Activated T-cell treated with anti-CD3 and anti-CD28 coated beads, Interleukin-2, amount 50 U/mL, for 72 hours (primary cell): ENCODE data around the gene PEX14. TPM values are rescaled to one million over a fixed set of nuclear protein-coding genes. Genes with fewer than 3 reads are reported as not detected.
A peak's percentile ranks its signal among the peaks of the same experiment; 100 is the strongest.

Source experiments
- ATAC-seq, 2 donors: fragments of 150-1000 bp; cut with Tn5 transposase; replicated peaks in 1 of 2; 2 replicates each; pipeline ENCODE4 v1.10.0; 2021; ENCODE audit warnings: moderate library complexity in 2 of 2, mild to moderate bottlenecking in 1 of 2
- DNase-seq, 2 donors: peaks; one replicate each; pipeline ENCODE4 v3.0.0; 2021 to 2022; ENCODE audit warnings: mixed read lengths in 1 of 2
- H3K27ac Mint-ChIP-seq: one replicate; pipeline ENCODE4 v1.8.0; 2022; ENCODE audit warnings: mild to moderate bottlenecking, moderate library complexity, mixed read lengths
- H3K27me3 Mint-ChIP-seq: one replicate; pipeline ENCODE4 v1.8.0; 2022; ENCODE audit warnings: low read depth, mixed read lengths
- H3K36me3 Mint-ChIP-seq, 2 donors: one replicate each; pipeline ENCODE4 v1.8.0; 2022; ENCODE audit warnings: mixed read lengths in 2 of 2, mild to moderate bottlenecking in 1 of 2; ENCODE audit not compliant: insufficient read depth in 2 of 2
- H3K4me1 Mint-ChIP-seq: one replicate; pipeline ENCODE4 v1.8.0; 2022; ENCODE audit warnings: low read depth, mixed read lengths
- H3K4me3 Mint-ChIP-seq, 2 donors: one replicate each; pipeline ENCODE4 v1.8.0; 2022; ENCODE audit warnings: mild to moderate bottlenecking in 2 of 2, mixed read lengths in 2 of 2, moderate library complexity in 2 of 2
- H3K9me3 Mint-ChIP-seq, 2 donors: one replicate each; pipeline ENCODE4 v1.8.0; 2022; ENCODE audit warnings: mixed read lengths in 2 of 2
- total RNA-seq, 2 donors: library from RNA; stranded (reverse); gene quantifications; one replicate each; pipeline ENCODE4 v1.2.3, GENCODE V29; 2022

The PEX14 gene
- total RNA-seq, 2 donors from 2014 or later = 25.7 to 30.2 TPM

DNA sequence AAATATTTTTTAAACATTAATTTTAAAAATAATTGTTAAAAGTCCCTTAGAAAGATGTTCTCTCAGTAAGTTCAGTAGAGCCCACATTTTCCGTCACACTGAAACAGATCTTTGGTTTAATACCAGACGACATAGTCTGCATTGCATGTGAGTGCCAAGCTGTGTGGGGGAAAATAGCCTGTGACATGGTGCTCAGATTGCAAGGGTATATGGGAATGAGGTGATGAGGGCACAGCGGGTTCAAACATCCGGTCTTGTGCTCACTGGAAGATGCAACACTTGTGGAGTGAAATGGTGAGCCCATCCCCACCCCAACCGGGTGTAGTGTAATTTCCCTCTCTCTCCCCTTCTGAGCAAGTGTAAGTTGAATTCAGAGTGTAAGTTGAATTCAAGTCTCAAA, 114.3 kb downstream of the PEX14 start:
- H3K4me1 Mint-ChIP-seq = no peaks in the 10 kb centered on the region
- DNase-seq (no peak), ATAC-seq (no peak)
- H3K4me3 Mint-ChIP-seq = no peak overlapping the region
- no peak overlapping the region for H3K27ac Mint-ChIP-seq
- no peaks in the 10 kb centered on the region for H3K36me3 Mint-ChIP-seq
- H3K9me3 Mint-ChIP-seq = no peaks in the 10 kb centered on the region
- H3K27me3 Mint-ChIP-seq = no peaks in the 10 kb centered on the region

DNA sequence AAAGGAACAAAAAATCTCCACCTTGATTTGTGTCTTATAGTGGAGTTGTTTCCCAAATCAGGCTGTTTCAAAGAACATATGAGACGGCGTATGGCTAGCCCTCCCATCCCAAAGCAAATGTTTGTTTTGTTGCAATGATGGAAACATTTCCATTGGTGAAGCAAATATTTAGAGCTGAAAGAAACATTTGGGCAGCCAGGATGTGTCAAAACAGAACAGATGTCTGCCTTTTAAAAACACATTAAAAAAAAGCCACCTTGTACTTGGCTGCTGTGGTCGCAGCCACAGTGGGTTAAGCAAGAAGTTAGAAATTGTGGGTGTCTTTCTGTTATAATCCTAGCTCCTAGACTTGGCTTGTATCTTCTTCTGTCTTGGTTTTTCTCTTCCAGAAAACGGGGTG, 116.3 kb downstream of the PEX14 start:
- DNase-seq (no peak), ATAC-seq (no peak)
- no peaks in the 10 kb centered on the region for H3K4me1 Mint-ChIP-seq
- H3K4me3 Mint-ChIP-seq = no peak overlapping the region
- H3K36me3 Mint-ChIP-seq = no peaks in the 10 kb centered on the region
- no peak overlapping the region for H3K27ac Mint-ChIP-seq
- no peaks in the 10 kb centered on the region for H3K27me3 Mint-ChIP-seq
- no peaks in the 10 kb centered on the region for H3K9me3 Mint-ChIP-seq

DNA sequence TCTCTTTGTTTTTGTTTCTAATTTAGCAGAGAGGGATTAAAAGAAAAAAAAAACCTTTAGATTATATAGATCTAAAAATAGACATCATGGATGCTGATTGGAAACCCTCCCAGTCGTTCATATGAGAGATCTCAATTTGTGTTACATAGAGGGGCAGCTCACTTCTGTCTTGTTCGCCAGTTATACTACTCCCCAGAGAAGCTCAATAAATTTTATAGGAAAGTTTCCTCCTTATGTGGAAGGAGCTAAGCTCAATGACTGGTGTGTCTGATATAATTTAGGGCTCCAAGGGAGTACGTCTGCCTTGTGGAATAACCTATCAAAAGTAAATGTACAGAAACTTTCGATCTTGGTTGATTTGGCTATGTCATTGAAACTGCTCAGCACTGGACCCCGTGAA, 117.6 kb downstream of the PEX14 start:
- no peak overlapping the region for H3K27ac Mint-ChIP-seq
- H3K9me3 Mint-ChIP-seq = no peaks in the 10 kb centered on the region
- no peak overlapping the region for H3K4me3 Mint-ChIP-seq
- H3K36me3 Mint-ChIP-seq = no peaks in the 10 kb centered on the region
- H3K27me3 Mint-ChIP-seq = no peaks in the 10 kb centered on the region
- no peak for ATAC-seq
- DNase-seq = no peak
- no peaks in the 10 kb centered on the region for H3K4me1 Mint-ChIP-seq

DNA sequence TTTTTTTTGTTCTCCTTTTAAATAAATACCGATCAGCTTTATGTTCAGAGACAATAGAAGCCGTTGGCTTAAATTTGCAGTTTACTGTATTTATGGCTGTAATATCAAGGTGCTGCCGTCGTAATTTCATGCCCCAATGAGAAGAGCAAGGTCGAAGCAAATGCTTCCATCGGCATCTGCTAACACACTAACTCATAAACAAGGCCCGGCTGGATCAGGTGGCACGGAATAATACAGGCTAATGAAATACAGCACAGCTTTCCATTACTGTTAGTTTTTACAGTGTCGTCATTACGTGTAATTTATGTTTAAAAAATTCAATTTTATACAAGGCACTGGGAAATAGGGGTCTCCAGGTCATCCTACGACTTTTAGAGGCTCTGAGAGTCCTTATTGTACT, 119.0 kb downstream of the PEX14 start:
- no peaks in the 10 kb centered on the region for H3K36me3 Mint-ChIP-seq
- H3K4me3 Mint-ChIP-seq = no peak overlapping the region
- no peaks in the 10 kb centered on the region for H3K4me1 Mint-ChIP-seq
- ATAC-seq = no peak
- H3K27me3 Mint-ChIP-seq = no peaks in the 10 kb centered on the region
- no peaks in the 10 kb centered on the region for H3K9me3 Mint-ChIP-seq
- no peak overlapping the region for H3K27ac Mint-ChIP-seq
- no peak for DNase-seq

DNA sequence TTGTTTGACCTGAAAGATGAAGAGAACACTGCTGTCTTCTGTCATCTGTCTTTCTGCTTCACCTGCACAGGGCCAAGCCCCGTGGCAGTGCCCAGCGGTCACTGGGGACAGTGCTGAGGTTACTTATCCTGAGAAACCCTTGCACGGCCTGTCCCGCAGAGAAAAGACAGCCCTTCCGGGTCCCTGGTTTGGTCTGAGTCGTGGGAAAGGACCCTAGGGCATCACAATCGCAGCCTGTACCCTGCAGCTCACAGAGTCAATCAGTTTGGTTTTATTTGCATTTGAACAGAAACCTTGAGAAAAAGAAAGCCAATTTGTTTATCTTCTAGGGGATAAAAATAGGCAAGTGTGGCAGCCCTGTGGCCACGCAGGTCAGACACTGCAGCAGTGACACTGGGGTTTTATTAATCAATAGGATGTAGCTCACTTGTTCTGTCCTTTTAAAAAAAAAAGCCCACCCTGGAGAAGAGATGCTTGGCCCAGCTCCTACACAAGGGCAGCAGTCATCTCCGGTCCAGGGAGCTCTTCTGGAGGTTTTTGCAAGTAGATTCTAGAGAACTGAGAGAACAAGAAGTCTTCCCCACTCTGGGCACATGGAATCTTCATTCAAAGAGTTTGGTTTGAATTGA, 120.0 kb downstream of the PEX14 start:
- DNase-seq (no peak), ATAC-seq (no peak)
- Mint-ChIP-seq H3K27ac (no peak overlapping the region), H3K4me1 (no peaks in the 10 kb centered on the region), H3K4me3 (no peak overlapping the region), H3K27me3 (no peaks in the 10 kb centered on the region), H3K9me3 (no peaks in the 10 kb centered on the region), H3K36me3 (no peaks in the 10 kb centered on the region)

DNA sequence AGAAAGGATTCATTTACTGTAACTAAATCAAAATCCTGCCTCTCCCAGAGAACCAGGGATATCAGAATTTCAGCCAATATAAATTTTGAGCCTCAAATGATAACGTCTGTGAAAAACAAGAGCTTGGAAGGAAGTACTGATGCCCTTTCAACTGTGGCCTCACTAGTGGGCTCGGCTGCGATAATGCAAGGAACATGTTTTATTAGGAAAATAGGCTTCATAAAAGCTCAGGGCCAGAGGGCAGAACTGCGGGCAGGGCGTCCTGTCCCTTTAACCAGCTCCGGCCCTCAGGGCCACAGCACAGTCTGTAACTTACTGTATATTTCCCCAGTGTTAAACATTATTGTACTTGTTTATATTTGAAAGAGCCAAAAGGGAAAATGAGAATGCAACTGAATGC, 122.0 kb downstream of the PEX14 start:
- H3K4me1 Mint-ChIP-seq = no peaks in the 10 kb centered on the region
- H3K4me3 Mint-ChIP-seq = no peak overlapping the region
- H3K36me3 Mint-ChIP-seq = no peaks in the 10 kb centered on the region
- no peaks in the 10 kb centered on the region for H3K9me3 Mint-ChIP-seq
- no peak for DNase-seq
- H3K27ac Mint-ChIP-seq = no peak overlapping the region
- H3K27me3 Mint-ChIP-seq = no peaks in the 10 kb centered on the region
- no peak for ATAC-seq

DNA sequence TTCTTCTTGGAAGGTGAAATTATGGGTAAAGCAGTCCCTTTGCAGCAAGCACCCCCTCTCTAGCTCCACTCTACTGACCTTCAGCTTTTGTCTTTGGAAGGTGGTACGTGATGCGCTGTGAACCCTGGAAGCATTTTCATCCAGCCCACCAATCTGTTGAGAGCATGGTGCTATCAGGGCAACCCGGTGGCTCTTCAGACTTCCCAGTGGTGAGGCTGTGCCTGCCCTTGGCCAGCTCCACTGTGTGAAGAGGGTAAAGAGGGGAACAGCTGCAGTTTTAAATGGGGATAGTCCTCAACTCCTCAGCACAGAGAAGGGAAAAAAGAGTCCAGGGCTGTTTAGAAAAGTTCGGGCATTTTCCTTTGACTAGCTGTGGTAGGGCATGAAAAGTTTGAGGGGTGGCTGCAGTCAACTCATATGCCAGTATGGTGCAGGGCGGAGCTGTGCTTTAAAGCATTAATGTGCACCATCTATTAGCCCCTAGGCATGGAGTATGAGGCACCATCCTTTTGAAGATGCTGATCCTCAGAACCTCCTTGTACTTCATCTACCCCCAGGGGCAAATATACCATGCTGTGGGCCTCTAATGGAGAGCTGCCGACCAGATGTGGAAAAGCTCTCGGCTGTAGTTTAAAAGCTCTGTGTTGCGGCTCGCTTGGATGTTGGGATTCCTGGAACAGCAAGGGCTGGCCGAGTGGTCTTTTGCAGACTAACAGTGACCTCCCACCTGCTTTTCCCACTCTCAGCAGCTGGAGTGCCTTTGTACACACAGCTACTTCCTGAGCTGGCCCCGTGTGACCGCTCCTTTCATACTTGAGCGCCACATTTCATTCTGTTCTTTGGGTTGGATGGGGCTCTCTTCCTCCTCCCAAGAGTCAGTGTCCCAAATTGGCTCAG, 123.0 kb downstream of the PEX14 start:
- H3K27me3 Mint-ChIP-seq = no peaks in the 10 kb centered on the region
- H3K27ac Mint-ChIP-seq = no peak overlapping the region
- H3K36me3 Mint-ChIP-seq = no peaks in the 10 kb centered on the region
- H3K4me1 Mint-ChIP-seq = no peaks in the 10 kb centered on the region
- ATAC-seq = no peak
- H3K4me3 Mint-ChIP-seq = no peak overlapping the region
- no peaks in the 10 kb centered on the region for H3K9me3 Mint-ChIP-seq
- DNase-seq = no peak

DNA sequence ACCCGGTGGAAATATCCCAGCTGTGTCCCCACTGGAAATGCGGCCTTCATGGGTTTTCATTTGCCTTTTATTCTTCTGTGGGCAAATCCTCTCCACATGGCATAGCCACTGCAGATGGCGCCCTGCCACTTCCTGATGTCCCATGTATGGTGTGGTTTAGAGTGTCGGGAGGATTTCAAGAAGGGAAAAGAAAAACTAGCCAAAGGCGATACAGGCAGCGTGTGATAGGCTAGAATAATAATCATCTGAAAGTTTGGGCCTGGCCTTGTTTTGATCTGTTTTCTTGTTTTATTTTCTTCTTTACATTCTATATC, 123.6 kb downstream of the PEX14 start:
- Mint-ChIP-seq H3K27ac (peak overlapping the region; percentile 44), H3K4me1 (no peaks in the 10 kb centered on the region), H3K36me3 (no peaks in the 10 kb centered on the region), H3K4me3 (no peak overlapping the region), H3K9me3 (no peaks in the 10 kb centered on the region), H3K27me3 (no peaks in the 10 kb centered on the region)
- DNase-seq (no peak), ATAC-seq (no peak)

DNA sequence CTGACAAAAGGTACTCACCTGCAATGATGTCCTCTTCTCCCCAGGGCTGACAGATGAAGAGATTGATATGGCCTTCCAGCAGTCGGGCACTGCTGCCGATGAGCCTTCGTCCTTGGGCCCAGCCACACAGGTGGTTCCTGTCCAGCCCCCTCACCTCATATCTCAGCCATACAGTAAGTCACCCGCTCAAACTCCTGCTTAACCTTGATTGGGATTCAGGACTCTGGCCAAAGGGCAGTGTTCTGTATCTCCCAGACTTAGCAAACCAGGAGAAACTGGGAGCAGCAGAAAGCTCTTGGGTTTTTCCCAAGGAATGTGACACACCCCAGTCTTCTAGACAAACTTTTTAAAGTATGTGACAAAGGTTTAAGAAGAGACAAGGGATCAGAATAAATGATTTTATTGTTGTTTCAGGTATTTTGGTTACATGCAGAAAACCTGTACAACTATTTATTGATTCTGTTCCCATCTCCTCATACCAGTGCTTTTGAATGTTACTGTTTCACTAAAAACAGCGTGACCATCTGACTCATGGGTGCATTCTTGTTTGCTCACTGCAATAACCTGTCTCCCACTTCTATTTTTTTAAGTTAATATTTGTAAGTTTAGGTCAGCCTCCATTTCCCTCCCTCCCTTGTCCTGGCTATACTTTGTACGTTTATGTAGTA, 124.6 kb downstream of the PEX14 start:
- DNase-seq = no peak
- no peaks in the 10 kb centered on the region for H3K4me1 Mint-ChIP-seq
- H3K4me3 Mint-ChIP-seq = no peak overlapping the region
- ATAC-seq = no peak
- no peak overlapping the region for H3K27ac Mint-ChIP-seq
- peaks cover 0 to 2% of the 10 kb centered on the region in 2 donors for H3K36me3 Mint-ChIP-seq
- H3K9me3 Mint-ChIP-seq = no peaks in the 10 kb centered on the region
- no peaks in the 10 kb centered on the region for H3K27me3 Mint-ChIP-seq

DNA sequence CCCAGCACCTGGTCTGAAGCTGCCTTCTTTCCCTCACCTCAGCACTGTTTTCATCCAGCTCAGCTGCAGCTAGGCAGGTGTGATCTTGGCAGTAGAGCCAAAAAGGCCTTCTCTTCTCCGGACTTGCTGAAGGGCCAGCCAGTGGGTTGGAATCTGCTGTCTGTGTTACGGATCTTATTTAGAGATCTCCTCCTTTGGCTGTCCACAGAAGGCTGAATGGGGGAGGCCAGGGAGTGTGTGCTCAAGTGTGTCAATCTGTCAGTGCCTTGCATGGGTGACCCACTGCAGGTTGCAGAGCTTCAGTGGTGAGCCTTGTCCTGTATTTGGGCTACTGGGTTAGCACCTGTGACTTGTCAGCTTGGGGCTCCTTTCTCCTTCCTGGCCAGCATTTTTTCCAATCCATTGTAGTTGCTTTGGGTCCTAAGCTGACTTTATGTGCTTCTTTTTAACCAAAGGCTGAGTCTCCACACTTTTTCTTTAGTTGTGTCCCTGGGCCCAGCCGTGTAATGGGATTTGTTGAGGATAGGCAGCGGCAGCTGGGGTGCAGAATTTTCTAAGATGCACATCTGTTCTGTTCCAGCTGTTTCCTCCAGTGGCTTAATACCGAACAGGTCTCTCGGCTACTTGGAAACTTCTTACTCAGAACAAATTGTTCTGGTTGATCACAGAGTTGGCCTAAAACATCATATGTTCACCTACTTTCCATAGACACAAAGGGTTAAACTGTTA, 126.8 kb downstream of the PEX14 start:
- Mint-ChIP-seq H3K4me3 (no peak overlapping the region), H3K4me1 (no peaks in the 10 kb centered on the region), H3K36me3 (peaks cover 0 to 2% of the 10 kb centered on the region in 2 donors), H3K27ac (no peak overlapping the region), H3K9me3 (no peaks in the 10 kb centered on the region), H3K27me3 (no peaks in the 10 kb centered on the region)
- ATAC-seq = no peak
- no peak for DNase-seq

DNA sequence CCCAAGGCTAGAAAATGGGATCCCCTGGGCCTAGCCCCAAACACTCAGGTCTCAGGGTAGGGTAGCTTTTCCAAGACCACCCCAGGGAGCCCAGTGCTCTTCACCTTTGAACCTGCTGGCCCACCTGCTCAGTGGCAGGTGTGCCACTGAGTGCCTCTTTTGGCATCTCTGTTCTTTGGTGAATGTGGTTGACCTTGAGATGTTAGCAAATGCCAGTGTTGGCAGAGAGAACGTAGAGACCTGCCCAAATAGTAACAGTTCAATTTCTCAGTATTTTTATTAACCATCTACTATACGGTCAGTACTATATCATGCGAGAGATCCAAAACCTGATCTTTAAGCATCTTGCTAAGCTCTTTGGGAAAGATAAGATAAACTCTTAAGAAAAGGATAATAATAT, 128.2 kb downstream of the PEX14 start:
- peaks cover 0 to 2% of the 10 kb centered on the region in 2 donors for H3K36me3 Mint-ChIP-seq

DNA sequence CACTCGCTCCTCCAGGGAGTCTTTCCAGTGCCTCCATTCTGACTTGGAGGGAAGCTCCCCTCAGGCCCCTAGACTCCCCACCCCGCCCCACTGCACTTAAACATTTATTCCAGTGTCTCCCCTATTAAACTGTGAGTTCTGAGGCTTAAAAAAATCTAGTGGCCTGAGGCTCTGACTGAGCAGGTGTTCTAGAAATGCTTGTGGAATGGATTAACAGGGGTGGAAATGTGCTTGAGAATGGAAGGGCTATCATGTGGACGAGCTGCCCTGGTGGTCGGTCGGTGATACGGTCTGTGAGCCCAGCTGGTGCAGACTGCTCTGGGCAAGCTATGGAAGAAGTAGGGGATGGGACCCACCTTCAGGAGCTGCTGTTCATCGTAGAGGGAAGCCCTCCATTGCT, 130.2 kb downstream of the PEX14 start:
- no peak overlapping the region for H3K4me3 Mint-ChIP-seq
- no peaks in the 10 kb centered on the region for H3K9me3 Mint-ChIP-seq
- H3K4me1 Mint-ChIP-seq = no peaks in the 10 kb centered on the region
- H3K27me3 Mint-ChIP-seq = no peaks in the 10 kb centered on the region
- ATAC-seq = no peak
- H3K27ac Mint-ChIP-seq = no peak overlapping the region
- peaks cover 0 to 2% of the 10 kb centered on the region in 2 donors for H3K36me3 Mint-ChIP-seq
- no peak for DNase-seq

More for the DNA sequence above, 128.2 kb downstream of the PEX14 start:
- Mint-ChIP-seq H3K27me3 (no peaks in the 10 kb centered on the region), H3K27ac (no peak overlapping the region), H3K4me1 (no peaks in the 10 kb centered on the region), H3K4me3 (no peak overlapping the region), H3K9me3 (no peaks in the 10 kb centered on the region)
- ATAC-seq = no peak
- DNase-seq = no peak

DNA sequence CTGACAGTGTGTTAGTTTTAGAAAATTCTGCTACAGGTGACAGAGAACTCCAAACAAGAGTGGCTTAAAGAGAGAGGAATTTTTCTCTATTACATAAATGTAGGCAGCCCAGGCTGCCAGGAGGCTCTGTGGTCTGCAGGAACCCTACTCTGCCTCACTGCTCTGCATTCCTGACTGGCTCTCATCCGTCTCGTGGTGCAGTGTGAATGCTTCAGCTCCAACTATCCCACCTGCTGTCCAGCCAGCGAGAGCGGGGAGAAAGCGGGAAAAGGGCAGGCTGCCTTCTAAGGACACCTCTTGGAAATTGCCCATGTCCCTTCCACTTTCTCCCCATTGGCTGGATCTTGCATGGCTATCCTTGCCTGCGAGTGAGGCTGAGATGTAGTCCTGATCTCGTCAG, 131.3 kb downstream of the PEX14 start:
- Mint-ChIP-seq H3K27ac (no peak overlapping the region), H3K4me3 (no peak overlapping the region)
- no peak for ATAC-seq

More for the DNA sequence above, 131.3 kb downstream of the PEX14 start:
- DNase-seq = no peak
- H3K9me3 Mint-ChIP-seq = no peaks in the 10 kb centered on the region
- H3K27me3 Mint-ChIP-seq = no peaks in the 10 kb centered on the region
- H3K36me3 Mint-ChIP-seq = peaks cover 0 to 2% of the 10 kb centered on the region in 2 donors
- no peaks in the 10 kb centered on the region for H3K4me1 Mint-ChIP-seq
